Measurements from ENCODE around the gene PALM.

The PALM gene

DNA sequence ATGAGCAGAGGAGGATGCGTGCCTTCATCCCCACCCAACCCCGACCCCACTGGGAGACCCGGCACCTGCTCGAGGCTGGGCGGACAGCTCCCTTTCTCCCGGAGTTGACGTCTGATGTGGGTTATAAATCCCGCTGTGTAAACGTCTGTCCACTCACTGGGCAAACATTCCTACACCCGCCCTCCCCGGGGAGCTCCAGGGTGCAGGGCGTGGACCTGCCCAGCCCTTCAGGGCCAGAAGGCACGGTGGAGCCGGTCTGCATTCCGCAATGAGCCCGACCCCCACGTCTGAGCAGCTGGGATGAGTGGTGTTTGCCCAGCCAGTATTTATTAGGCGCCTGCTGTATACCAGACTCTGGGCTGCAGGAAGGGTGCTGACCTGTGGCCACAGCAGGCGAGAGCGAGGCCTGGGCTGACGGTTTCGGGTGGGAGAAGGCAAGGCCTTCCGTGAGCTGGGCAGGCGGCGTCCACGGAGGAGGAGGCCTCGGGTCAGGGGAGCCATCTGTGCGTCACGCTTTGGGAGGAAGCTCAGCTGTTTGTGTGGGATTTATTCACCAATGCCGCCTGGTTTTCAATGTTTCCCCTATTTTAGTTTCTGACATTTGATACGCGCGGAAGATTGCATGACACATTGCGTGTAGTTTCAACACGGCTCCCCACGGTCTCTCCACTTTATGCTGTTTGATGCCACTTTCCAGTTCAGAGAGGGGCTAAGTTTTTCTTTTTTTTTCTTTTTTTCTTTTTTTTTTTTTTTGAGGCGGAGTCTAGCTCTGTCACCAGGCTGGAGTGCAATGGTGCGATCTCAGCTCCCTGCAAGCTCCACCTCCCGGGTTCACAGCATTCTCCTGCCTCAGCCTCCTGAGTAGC is 44.1 kb downstream of the PALM start:
- peak; percentile 92 for DNase-seq

DNA sequence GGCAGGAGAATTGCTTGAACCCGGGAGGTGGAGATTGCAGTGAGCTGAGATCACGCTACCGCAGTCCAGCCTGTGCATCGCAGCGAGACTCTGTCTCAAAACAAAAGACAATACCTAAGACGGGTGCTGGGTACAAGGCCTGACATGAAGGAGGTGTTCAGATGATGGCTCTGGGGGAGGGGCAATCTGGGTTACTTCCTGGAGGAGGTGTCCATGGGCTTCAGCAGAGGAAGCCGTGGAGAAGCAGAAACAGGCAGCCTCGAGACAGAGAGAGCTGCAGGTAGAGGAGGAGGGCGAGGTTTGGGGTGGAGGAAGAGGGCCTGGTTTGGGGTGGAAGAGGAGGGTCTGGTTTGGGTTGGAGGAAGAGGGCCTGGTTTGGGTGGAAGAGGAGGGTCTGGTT is 45.8 kb downstream of the PALM start:
- DNase-seq, result no peak

DNA sequence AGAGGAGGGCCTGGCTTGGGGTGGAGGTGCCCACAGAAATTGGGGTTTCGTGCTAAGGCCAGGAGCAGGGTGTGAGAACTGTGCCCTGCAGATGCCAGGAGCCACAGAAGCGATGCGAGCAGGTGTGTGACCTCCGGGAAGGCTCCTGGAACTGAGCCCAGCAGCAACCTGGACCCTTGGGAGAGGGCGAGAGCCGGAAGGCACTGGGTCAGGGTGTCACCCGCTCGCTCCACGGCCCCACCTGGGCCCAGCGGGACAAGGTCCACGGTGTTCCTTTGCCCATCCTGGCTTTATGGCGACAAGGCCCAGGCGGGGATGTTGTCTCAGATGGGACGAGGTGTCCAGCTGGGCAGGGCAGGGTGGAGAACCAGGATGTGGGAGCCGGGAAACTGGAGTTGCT is 46.3 kb downstream of the PALM start:
- no peak for DNase-seq

DNA sequence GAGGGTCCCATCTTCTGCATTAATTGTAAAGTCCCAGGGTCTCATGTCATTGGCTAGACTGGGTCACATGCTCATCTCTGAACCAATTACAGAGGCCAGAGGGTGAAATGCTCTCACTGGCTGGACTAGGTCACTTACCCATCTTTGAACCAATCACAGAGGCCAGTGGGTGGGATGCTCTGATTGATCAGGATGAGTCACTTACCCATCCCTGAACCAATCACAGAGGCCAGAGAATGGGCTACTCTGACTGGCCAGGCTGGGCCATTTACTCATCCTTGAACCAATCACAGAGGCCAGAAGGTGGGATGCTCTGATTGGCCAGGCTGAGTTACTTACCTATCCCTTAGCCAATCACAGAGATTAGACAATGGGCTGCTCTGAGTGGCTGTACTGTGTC is 47.5 kb downstream of the PALM start:
- peak; percentile 50 for DNase-seq

DNA sequence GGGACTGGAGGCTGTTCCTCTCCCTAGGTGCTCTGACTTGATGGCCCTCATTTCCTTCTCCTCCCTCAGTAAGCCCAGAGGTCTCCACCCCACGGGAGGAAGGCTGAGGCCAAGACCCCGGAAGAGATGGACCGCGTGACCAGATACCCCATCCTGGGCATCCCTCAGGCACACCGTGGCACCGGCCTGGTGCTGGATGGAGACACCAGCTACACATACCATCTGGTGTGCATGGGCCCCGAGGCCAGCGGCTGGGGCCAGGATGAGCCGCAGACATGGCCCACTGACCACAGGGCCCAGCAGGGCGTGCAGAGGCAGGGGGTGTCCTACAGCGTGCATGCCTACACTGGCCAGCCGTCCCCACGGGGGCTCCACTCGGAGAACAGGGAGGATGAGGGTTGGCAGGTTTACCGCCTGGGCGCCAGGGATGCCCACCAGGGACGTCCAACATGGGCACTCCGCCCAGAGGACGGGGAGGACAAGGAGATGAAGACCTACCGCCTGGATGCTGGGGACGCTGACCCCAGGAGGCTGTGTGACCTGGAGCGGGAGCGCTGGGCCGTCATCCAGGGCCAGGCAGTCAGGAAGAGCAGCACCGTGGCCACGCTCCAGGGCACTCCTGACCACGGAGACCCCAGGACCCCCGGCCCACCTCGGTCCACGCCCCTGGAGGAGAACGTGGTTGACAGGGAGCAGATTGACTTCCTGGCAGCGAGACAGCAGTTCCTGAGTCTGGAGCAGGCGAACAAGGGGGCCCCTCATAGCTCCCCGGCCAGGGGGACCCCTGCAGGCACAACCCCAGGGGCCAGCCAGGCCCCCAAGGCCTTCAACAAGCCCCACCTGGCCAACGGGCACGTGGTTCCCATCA is 48.3 kb downstream of the PALM start:
- no peak for DNase-seq

DNA sequence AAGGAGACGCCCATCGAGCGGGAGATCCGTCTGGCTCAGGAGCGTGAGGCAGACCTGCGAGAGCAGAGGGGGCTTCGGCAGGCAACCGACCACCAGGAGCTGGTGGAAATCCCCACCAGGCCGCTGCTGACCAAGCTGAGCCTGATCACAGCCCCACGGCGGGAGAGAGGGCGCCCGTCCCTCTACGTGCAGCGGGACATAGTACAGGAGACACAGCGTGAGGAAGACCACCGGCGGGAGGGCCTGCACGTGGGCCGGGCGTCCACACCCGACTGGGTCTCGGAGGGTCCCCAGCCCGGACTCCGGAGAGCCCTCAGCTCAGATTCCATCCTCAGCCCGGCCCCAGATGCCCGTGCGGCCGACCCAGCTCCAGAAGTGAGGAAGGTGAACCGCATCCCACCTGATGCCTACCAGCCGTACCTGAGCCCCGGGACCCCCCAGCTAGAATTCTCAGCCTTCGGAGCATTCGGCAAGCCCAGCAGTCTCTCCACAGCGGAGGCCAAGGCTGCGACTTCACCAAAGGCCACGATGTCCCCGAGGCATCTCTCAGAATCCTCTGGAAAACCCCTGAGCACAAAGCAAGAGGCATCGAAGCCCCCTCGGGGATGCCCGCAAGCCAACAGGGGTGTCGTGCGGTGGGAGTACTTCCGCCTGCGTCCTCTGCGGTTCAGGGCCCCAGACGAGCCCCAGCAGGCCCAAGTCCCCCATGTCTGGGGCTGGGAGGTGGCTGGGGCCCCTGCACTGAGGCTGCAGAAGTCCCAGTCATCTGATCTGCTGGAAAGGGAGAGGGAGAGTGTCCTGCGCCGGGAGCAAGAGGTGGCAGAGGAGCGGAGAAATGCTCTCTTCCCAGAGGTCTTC is 49.3 kb downstream of the PALM start:
- no peak for DNase-seq

DNA sequence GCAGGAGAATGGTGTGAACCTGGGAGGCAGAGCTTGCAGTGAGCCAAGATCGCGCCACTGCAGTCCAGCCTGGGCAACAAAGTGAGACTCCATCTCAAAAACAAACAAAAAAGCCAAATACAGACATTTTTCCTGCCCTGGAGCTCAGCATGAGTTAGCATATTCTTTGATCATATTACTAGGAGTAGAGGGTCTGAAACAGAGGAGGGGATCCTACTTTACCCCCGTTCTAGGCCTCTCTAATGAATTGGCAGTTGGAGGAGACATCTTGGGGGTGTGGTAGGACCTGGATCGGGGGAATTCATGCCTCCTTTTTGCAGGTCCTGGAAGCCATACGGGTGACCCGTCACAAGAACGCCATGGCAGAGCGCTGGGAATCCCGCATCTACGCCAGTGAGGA is 54.4 kb downstream of the PALM start:
- DNase-seq, result no peak

DNA sequence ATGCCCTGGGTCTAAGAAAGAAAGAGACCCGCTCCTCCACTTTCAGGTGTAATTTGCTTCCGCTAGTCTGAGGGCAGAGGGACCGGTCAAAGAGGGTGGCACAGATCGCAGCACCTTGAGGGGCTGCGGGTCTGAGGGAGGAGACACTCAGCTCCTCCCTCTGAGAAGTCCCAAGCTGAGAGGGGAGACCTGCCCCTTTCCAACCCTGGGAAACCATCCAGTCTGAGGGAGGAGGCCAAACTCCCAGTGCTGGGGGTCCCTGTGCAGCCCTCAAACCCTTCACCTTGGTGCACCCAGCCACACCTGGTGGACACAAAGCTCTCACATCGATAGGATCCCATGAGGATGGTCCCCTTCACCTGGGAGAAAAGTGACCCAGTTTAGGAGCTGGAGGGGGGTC is 55.1 kb downstream of the PALM start:
- DNase-seq, result no peak

DNA sequence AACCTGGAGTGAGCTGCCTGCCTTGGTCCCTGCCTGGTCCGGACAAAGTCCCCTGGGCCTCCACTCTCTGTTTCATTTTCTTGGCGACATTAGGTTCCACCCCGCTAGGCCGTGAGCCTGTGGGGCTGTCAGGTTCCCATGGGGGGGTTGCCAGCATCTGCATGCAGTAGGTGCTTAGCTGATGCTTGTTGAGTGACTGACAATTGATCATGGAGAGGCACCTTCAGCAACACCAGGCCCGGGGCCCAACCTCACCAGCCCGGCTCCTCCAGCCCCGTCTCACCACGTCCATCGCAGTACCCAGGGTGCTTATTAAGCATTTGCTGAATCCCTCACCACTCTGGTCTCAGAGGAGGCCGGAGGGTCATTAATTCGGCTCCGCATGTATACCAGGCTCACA is 55.6 kb downstream of the PALM start:
- DNase-seq, result no peak

DNA sequence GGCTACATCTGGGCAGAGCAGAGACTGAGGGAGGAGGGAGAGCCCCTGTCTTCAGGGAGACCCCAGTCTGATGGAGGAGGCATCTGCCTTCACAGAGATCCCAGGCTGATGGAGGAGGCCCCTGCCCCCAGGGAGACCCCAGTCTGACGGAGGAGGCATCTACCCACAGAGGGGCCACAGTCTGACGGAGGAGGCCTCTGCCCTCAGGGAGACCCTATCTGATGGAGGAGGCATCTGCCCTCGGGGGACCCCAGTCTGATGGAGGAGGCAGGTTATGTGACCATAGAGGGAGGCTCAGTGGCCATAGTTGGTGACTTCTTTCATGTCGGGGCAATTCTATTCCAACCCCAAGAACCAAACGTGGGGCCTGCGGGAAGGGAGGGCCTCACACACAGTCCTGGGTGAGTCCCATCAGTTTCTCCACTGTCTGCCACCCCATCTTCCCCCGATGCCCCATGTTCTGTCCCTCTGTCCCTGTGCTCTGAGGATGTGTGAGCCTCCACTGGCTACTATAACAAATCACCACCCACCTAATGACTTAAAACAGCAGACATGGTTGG is 56.5 kb downstream of the PALM start:
- no peak for DNase-seq

DNA sequence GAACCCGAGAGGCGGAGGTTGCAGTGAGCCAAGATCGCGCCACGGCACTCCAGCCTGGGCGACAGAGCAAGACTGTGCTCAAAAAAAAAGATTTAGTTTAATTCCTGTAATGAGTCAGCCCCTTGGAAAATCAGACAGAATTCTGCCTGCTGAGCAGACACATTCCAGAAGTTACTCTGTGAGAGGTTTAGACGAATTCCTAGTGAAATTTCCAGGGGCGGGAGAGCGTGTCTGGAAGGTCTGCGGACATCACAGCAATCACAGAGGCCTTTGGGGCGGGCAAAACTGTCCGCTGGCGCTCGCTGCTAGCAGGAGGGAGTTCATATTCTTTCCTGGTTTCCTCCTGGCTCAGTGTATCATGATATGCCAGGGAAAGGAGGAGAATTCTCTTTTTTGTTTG is 59.7 kb downstream of the PALM start:
- peak; percentile 96 for DNase-seq

DNA sequence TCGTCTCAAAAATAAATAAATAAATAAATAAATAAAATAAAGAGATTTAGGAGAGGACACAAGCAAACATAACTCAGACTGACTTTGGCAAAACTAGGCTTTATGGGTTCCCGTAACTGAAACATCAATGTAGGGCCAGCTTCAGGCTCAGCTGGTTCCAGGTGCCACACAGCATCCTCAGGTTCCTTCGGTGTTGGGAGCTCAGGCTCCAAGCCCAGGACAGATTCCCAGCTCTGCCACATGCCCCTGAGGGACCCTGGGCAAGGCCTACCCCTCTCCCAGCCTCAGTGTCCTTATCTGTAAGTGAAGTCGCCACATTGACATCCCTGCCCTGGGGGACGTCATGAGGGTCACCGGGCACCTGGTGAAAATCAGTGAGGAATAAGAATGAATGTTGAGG is 60.9 kb downstream of the PALM start:
- DNase-seq, result no peak

DNA sequence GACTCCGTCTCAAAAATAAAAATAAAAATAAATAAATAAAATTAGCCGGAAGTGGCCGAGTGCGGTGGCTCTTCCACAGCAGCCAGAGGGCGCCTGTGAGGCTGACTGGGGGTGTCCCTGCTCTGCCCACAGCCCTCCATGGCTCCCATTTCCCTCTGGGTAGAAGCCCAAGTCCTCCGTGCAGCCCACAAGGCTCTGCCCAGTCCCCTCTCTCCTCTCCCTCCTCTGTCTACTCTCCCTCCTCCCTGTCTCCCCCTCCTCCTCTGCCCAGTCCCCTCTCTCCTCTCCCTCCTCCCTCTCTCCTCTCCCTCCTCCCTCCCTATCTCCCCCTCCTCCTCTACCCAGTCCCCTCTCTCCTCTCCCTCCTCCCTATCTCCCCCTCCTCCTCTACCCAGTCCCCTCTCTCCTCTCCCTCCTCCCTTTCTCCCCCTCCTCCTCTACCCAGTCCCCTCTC is 62.6 kb downstream of the PALM start:
- DNase-seq, result peak; percentile 67

DNA sequence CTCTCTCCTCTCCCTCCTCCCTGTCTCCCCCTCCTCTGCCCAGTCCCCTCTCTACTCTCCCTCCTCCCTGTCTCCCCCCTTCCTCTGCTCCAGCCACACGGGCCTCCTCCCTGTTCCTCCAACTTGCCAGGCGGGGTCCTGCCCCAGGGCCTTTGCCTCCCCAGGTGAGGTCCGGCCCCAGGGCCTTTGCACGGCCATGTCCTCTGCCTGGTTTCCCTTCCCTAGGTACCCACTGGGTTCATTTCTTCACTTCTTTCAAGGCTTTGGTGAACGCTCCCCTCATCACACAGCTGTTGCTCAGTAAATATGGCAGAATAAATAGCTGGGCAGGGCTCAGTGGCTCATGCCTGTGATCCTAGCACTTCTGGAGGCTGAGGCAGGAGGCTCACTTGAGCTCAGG is 63.3 kb downstream of the PALM start:
- no peak for DNase-seq

DNA sequence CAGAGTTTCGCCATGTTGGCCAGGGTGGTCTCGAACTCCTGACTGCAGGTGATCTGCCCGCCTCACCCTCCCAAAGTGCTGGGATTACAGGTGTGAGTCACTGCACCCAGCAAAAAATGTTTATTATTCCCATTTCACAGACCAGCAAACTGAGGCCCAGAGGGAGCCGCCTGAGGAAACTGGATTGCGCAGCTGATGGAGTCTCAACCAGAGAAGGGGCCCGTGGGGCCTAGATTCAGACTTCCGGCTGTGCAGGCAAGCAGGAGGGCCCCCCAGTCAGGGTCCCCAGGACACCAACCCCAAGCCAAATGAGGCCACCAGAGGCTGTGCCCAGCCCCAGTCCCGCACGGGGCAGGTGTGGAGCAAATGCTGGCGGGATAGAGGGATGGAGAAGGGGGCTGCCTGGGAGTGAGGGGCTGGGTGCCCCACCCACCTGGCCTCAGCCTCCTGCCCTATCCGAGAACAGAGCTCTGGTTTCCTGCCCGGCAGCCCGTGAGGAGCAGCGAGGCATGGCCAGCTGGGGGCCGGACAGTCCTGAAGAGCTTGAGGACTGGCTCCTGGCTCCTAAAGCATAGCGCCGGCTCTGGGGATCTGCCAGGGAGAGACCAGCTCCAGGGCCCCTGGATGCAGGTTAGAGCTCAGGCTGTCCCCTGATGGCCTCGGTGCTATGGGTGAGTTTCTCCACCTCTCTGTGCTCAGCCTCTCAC is 64.1 kb downstream of the PALM start:
- no peak for DNase-seq

DNA sequence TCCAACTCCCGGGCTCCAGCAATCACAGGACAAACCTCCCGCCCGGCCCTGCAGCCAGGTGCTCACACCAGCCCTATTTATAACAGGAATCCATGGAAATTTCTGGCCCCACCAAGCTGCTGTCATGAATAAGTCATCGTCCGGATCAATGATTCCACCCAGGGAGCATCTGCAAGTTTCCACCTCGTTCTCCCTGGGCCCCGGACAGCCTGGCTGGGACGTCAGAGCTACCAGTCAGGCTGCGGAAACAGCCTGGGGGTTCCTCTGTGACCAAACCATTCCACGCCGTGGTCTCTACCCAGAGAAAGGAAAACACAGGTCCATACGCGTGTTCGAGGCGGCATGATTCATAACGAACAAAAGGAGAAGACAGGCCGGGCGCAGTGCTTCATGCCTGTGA is 67.8 kb downstream of the PALM start:
- DNase-seq, result no peak

DNA sequence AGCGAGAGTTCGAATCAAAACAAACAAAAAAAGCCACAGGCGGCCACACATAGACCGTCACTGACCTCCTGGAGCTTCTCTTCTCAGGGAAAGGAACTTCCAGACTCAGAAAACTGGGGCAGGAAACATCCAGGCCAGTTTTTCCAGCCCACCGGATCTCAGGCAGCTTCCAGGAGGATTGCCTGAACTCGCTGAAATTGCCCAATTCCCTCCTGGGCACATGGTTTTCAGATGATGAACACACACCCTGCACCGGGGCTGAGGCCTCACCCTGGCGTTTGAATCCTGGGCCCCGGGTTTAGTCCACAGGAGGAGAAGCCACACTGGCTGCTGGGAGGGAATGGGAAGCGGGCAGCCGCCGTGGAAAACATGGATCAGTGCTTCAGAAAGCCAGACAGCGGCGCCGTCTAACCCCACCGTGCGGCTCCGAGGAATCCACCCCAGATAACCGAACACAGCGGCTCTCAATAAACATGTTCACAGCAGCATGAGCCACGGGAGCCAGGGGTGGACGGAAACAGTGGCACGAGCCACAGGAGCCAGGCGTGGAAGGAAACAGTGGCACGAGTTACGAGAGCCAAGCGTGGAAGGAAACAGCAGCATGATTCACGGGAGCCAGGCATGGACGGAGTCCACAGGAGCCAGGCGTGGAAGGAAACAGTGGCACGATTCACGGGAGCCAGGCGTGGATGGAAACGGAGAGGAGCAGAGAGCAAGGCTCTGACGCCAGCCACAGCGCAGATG is 70.3 kb downstream of the PALM start:
- peak; percentile 97 for DNase-seq

DNA sequence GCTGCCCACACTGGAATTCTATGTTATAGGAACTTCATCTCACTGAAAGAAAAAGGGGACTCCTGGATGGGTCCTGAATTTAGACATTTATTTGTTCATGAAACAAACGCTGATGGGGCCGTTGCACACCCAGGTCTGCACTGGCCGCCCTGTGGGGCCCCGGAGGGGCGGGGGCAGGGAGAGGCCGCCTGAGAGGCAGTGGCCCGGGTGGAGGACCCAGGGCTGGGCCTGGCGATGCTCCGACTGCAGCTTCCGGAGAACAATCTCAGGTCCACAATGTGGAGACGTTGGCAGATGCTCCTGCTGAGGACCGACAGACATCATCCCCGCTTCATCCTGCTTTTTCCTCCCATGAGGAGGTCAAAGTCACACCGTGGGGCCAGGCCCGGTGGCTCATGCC is 72.2 kb downstream of the PALM start:
- no peak for DNase-seq

DNA sequence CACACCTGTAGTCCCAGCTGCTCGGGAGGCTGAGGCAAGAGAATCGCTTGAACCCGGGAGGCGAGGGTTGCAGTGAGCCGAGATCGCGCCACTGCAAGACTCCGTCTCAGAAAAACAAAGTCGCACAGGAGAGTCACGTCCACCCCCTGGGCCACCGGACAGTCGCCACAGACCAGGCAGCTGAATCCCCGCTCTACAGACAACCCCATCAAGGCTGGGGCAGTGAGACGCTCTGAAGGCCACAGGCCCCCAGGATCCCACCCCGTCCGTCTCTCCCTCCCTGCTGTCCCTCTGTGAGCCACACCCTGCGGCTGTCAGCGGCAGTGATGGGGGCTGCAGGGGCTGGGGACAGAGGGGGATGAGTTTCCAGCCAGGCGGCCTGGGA is 73.1 kb downstream of the PALM start:
- no peak for DNase-seq

DNA sequence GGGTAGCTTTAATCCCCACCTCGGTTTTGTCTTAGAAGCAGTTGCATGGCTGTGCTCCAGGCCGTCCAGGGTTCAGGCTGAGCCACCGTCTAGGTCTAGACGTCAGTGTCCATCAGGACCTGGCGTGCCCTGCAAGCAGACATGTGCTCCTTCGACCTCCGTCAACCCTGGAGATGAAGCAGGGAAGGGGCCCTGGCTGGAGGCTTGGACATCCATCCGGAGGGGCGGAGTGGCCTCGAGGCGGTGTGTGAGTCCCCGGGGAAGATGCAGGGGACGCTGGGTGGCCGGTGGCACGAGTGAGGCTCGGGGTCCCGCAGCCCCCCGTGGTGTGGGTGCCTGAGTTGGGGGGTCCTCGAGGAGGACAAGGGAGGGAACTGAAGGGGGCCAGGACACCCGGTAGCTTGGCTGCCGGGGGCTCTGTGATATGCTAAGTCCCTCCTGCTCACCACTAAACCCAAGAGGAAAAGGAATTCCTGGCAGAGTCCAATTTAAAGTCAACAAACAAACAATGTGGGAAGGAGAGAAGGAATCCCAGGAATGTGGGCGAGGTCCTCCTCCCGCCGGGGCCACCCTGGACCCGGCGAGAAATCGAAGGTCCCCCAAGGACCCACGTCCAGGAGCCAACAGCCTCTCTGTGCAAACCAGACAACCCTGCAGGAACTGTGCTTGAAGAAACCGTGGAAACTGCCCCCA is 73.6 kb downstream of the PALM start:
- DNase-seq, result peak; percentile 88
